ENCODE data around the gene RNF157. TPM values are rescaled to one million over a fixed set of nuclear protein-coding genes. Genes with fewer than 3 reads are reported as not detected.
A peak's percentile ranks its signal among the peaks of the same experiment; 100 is the strongest.

The RNF157 gene
- total RNA-seq, 2 experiments from 2014 or later = 25.4 to 28.0 TPM

DNA sequence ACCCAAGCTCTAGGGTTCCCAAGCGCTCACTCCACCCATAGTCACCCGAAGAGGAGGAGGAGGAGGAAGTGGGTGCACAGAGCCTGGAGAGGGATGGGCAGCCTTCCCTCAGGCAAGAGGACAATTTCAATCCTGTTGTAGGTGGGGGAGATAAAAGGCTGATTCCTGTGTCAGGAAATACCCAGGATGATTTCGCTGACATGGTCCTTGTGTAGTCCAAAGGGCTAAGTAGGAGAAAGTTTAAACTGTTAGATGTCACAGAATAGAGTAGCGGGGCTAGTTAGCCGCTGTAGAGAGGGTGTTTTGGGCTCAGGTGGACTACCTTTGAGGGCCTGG, 135.4 kb downstream of the RNF157 start:
- Mint-ChIP-seq H3K27me3 (no peaks in the 10 kb centered on the region), H3K36me3 (peaks cover 12% of the 10 kb centered on the region), H3K4me1 (ENCODE audit: low read depth) (peaks cover 23% of the 10 kb centered on the region), H3K9me3 (no peaks in the 10 kb centered on the region), H3K27ac (peak overlapping the region; percentile 92), H3K4me3 (peak overlapping the region; percentile 98)
- ChIA-PET POLR2A (interaction anchor here (2.0 kb wide), 1 partner anchor 168 kb away, joined by 7 read pairs; no protein-coding TSS in a partner anchor), CTCF (interaction anchor here (0.9 to 5.5 kb wide), 6 partner anchors 16 to 281 kb away, joined by 3 to 35 read pairs (median 8); no protein-coding TSS in a partner anchor)
- intact Hi-C loops (cut with micrococcal nuclease) = no loop called here
- DNase-seq = no peak

DNA sequence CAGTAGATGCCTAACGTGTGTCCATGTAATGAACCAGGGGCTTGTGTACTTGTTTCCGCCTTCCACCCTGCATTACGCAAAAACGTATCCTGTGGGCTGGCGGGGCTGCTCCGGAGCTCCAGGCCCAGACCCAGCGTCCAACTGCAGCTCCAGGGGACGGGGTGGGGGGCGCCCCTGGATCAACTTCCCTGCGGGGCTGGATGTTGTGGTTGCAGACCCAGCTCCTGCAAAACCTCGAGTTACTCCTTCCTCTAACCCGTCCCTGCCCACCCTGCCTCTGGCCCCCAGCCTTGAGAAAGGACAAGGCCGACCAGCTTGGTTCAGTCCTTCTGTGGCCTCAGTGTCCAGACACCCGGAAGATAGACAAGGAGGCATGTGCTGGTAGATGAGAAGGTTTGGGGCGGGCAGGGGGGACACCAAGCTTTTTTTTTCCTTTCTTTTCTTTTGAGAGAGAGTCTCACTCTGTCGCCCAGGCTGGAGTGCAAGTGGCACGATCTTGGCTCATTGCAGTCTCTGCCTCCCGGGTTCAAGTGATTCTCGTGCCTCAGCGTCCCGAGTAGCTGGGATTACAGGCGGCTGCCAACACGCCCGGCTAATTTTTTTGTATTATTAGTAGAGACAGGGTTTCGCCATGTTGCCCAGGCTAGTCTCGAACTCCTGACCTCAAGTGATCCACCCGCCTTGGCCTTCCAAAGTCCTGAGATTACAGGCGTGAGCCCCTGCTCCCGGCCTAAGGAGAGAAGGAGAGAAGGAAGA, 136.0 kb downstream of the RNF157 start:
- no peaks in the 10 kb centered on the region for H3K27me3 Mint-ChIP-seq
- ChIA-PET CTCF (interaction anchor here (0.6 to 5.5 kb wide), 8 partner anchors 17 to 281 kb away, joined by 3 to 35 read pairs (median 4); no protein-coding TSS in a partner anchor), POLR2A (interaction anchor here (1.0 to 2.0 kb wide), 4 partner anchors 33 to 168 kb away, joined by 3 to 8 read pairs (median 6); partner anchors contain the start of gene UBALD2)
- H3K36me3 Mint-ChIP-seq = peaks cover 13% of the 10 kb centered on the region
- no peaks in the 10 kb centered on the region for H3K9me3 Mint-ChIP-seq
- H3K4me3 Mint-ChIP-seq = peak overlapping the region; percentile 98
- intact Hi-C loops (cut with micrococcal nuclease) = no loop called here
- H3K4me1 Mint-ChIP-seq (ENCODE audit: low read depth) = peaks cover 24% of the 10 kb centered on the region
- H3K27ac Mint-ChIP-seq = peak overlapping the region; percentile 92
- no peak for DNase-seq

- CTCF ChIA-PET = interaction anchor here (0.6 to 5.5 kb wide), 15 partner anchors 15 to 198 kb away, joined by 3 to 35 read pairs (median 4); no protein-coding TSS in a partner anchor
- H3K4me3 Mint-ChIP-seq = peak within 1 kb of the TSS; percentile 98
- H3K27me3 Mint-ChIP-seq = no peaks in the 10 kb centered on the region
- H3K4me1 Mint-ChIP-seq (ENCODE audit: low read depth) = peaks cover 24% of the 10 kb centered on the region
- no peaks in the 10 kb centered on the region for H3K9me3 Mint-ChIP-seq
- intact Hi-C loops (cut with micrococcal nuclease) = loop anchor here (2.0 kb wide), 2 partner anchors 33 to 89 kb away; no protein-coding TSS in a partner anchor
- DNase-seq = peak; percentile 95
- POLR2A ChIA-PET = interaction anchor here (0.8 to 2.0 kb wide), 6 partner anchors 15 to 212 kb away, joined by 3 to 8 read pairs (median 4); partner anchors contain the start of gene UBALD2
- peak within 1 kb of the TSS; percentile 92 for H3K27ac Mint-ChIP-seq
- peaks cover 13% of the 10 kb centered on the region for H3K36me3 Mint-ChIP-seq
Measured at GRCh38 chr17:76103274-76104139, 136.8 kb downstream of the RNF157 start, which contains the start of gene EXOC7. TSS of gene EXOC7 (minus strand) at chr17:76103787. CDS start at chr17:76103692, 95 bp downstream.

DNA sequence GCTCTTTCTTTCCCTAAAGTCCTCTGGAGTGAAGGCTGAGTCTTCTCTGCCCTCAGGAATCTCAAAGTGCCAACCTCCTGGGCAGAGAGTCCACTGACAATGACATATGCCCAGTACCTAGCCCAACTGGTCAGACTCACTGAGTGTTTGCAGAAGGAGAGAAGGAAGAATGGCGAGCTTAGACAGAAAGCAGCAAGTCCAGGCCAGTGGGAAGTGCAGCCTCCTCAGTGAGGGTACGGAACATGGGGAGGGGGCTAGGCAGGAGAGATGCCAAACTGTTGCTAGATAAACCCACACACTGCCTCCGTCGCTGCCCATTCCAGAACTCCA, 137.4 kb downstream of the RNF157 start:
- peaks cover 14% of the 10 kb centered on the region for H3K36me3 Mint-ChIP-seq
- peaks cover 24% of the 10 kb centered on the region for H3K4me1 Mint-ChIP-seq (ENCODE audit: low read depth)
- no peaks in the 10 kb centered on the region for H3K9me3 Mint-ChIP-seq
- ChIA-PET CTCF (interaction anchor here (0.7 to 5.5 kb wide), 12 partner anchors 15 to 196 kb away, joined by 3 to 35 read pairs (median 4); no protein-coding TSS in a partner anchor), POLR2A (interaction anchor here (0.8 to 1.9 kb wide), 4 partner anchors 15 to 213 kb away, joined by 3 to 8 read pairs (median 4); partner anchors contain the start of gene UBALD2)
- DNase-seq = no peak
- H3K4me3 Mint-ChIP-seq = peak overlapping the region; percentile 98
- intact Hi-C loops (cut with micrococcal nuclease) = loop anchor here (2.0 kb wide), 2 partner anchors 32 to 88 kb away; no protein-coding TSS in a partner anchor
- H3K27me3 Mint-ChIP-seq = no peaks in the 10 kb centered on the region
- peak overlapping the region; percentile 92 for H3K27ac Mint-ChIP-seq

GRCh38 chr17:76097716-76098295, 142.5 kb downstream of the RNF157 start:
- Mint-ChIP-seq H3K4me3 (no peak overlapping the region), H3K27ac (no peak overlapping the region), H3K27me3 (no peaks in the 10 kb centered on the region), H3K9me3 (no peaks in the 10 kb centered on the region), H3K36me3 (peaks cover 24% of the 10 kb centered on the region), H3K4me1 (ENCODE audit: low read depth) (peaks cover 18% of the 10 kb centered on the region)
- CTCF ChIA-PET = interaction anchor here (1.2 kb wide), 1 partner anchor 84 kb away, joined by 3 read pairs; no protein-coding TSS in a partner anchor
- DNase-seq = no peak
- intact Hi-C loops (cut with micrococcal nuclease) = no loop called here
- POLR2A ChIA-PET = interaction anchor here (0.6 kb wide), 1 partner anchor 188 kb away, joined by 3 read pairs; no protein-coding TSS in a partner anchor

DNA sequence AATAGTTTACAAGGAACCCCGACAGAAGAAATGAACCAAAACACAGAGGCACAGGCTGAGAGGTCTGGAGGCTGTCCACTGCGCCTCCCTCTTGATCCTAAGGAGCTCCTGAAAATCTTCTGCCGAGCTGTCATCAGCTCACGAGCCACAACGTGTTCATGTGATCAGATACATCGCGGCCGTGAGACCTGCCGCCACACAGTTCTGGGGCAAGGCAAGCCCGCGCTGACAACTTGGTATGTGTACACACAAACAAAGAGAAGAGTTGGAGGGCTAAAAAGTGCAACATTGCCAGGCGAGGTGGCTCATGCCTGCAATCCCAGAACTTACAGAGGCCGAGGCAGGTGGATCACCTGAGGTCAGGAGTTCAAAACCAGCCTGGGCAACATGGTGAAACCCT, 144.3 kb downstream of the RNF157 start:
- peaks cover 26% of the 10 kb centered on the region for H3K36me3 Mint-ChIP-seq
- no peak overlapping the region for H3K27ac Mint-ChIP-seq
- H3K27me3 Mint-ChIP-seq = no peaks in the 10 kb centered on the region
- no peak overlapping the region for H3K4me3 Mint-ChIP-seq
- intact Hi-C loops (cut with micrococcal nuclease) = no loop called here
- H3K9me3 Mint-ChIP-seq = no peaks in the 10 kb centered on the region
- DNase-seq = no peak
- CTCF ChIA-PET = interaction anchor here (1.2 to 1.6 kb wide), 4 partner anchors 25 to 184 kb away, joined by 3 to 9 read pairs (median 6); no protein-coding TSS in a partner anchor
- H3K4me1 Mint-ChIP-seq (ENCODE audit: low read depth) = peaks cover 3% of the 10 kb centered on the region
- POLR2A ChIA-PET = interaction anchor here (1.4 kb wide), 1 partner anchor 11 kb away, joined by 4 read pairs; no protein-coding TSS in a partner anchor

- POLR2A ChIA-PET = interaction anchor here (1.2 kb wide), 1 partner anchor 23 kb away, joined by 4 read pairs; no protein-coding TSS in a partner anchor
Measured at GRCh38 chr17:76094046-76094445, 146.2 kb downstream of the RNF157 start.

GRCh38 chr17:76092526-76093413, 147.5 kb downstream of the RNF157 start:
- H3K4me1 Mint-ChIP-seq (ENCODE audit: low read depth) = no peaks in the 10 kb centered on the region
- intact Hi-C loops (cut with micrococcal nuclease) = no loop called here
- no peak for DNase-seq
- CTCF ChIA-PET = interaction anchor here (1.0 to 1.8 kb wide), 4 partner anchors 73 to 187 kb away, joined by 3 to 6 read pairs (median 6); no protein-coding TSS in a partner anchor
- no peaks in the 10 kb centered on the region for H3K27me3 Mint-ChIP-seq
- peaks cover 31% of the 10 kb centered on the region for H3K36me3 Mint-ChIP-seq
- H3K9me3 Mint-ChIP-seq = no peaks in the 10 kb centered on the region
- H3K4me3 Mint-ChIP-seq = no peak overlapping the region
- no peak overlapping the region for H3K27ac Mint-ChIP-seq
- POLR2A ChIA-PET = no interaction called here

More at GRCh38 chr17:76094046-76094445, 146.2 kb downstream of the RNF157 start:
- Mint-ChIP-seq H3K27me3 (no peaks in the 10 kb centered on the region), H3K36me3 (peaks cover 27% of the 10 kb centered on the region), H3K4me1 (ENCODE audit: low read depth) (no peaks in the 10 kb centered on the region), H3K4me3 (no peak overlapping the region), H3K27ac (no peak overlapping the region), H3K9me3 (no peaks in the 10 kb centered on the region)
- intact Hi-C loops (cut with micrococcal nuclease) = no loop called here
- DNase-seq = no peak
- CTCF ChIA-PET = interaction anchor here (1.3 to 1.8 kb wide), 2 partner anchors 80 to 186 kb away, joined by 5 to 6 read pairs; no protein-coding TSS in a partner anchor

Data from activated CD4-positive, alpha-beta memory T cell treated with anti-CD3 and anti-CD28 coated beads for 36 hours (primary cell).